Measurements from ENCODE around the gene POC1A.

POC1A gene

DNA sequence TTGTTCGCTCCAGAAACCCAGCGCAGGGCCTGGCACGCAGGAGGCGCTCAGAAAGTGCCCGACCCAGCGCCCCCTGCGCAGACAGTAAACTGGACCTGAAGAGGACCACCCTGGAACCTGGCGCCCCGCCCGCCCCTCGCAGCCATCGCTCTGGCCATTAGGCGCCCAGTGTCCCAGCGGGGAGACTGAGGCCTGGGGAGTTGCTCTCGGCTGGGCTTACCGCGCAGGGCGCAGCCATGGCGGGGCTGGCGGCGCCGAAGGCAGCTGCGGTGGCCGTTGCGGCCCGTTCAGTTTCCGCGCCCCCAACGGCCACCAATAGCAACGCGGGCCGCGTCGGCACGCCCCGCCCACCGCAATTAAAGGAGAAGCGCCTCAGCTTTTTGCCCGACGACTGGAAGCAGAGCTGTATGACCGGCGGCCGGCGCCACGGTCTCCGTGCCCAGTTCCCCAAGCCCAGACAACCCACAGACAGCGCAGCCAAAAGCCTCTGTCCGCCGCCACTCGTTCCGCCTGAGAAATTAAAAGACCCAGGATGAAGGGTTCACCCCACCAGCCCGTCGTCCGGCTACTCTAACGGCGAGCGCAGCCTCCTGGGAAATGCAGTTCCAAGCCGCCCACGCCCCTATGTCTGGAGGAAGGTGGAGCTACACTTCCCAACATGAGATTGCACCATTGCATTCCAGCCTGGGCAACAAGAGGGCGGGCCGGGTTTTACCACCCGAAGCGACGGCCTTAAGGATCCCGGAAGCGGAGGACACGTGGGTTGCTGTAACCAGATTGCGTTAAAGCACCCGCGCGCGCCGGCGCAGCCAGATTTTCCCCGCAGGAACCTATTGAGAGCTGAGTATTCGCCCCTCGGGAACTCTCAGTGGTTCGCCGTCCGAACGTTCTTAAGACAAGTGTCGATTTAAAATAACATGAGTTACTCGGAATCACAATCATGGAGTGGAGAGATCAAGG, at the start of gene POC1A:
Gene POC1A (minus strand): TSS at position 289 of the 960 bp plus-strand sequence. CDS start 51 bp downstream, at position 238.
- no peaks in the 10 kb centered on the region for H3K27me3 ChIP-seq (ENCODE audit: control insufficient read depth, insufficient read depth, low read length)
- H3K4me1 ChIP-seq (ENCODE audit: control insufficient read depth, insufficient read depth, low read length), result peaks cover 11% of the 10 kb centered on the region; the same call in 1 of the 2 replicates
- H3K9ac ChIP-seq (ENCODE audit: low read length), result peak within 1 kb of the TSS; percentile 74
- no peaks in the 10 kb centered on the region for H3K9me3 ChIP-seq (ENCODE audit: control insufficient read depth, insufficient read depth, low read depth, low read length)
- H3K27ac ChIP-seq (ENCODE audit: low read depth, low read length), result peak within 1 kb of the TSS; percentile 66
- H3K36me3 ChIP-seq (ENCODE audit: control insufficient read depth, insufficient read depth, low read length), result peaks cover 15% of the 10 kb centered on the region
- peak within 1 kb of the TSS; percentile 78 for H3K4me3 ChIP-seq (ENCODE audit: low read depth, low read length)

DNA sequence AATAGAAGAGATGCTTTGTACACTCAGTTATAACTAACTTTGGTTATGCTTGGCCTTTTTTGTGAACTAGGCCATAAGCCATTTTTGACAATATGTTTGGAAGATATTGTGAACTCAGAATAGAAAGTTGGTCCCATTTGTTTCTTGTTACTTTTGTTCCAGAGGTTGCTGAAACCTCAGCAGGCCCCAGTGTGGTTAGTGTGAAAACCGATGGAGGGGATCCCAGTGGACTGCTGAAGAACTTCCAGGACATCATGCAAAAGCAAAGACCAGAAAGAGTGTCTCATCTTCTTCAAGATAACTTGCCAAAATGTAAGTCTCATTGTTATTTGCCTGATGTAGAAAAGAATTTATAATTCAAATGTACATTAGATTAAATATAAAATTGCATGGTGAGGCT, 49.5 kb upstream of the POC1A start:
- Histone ChIP-seq H3K36me3 (ENCODE audit: control insufficient read depth, insufficient read depth, low read length) (peaks cover 80% of the 10 kb centered on the region), H3K27ac (ENCODE audit: low read depth, low read length) (no peak overlapping the region), H3K27me3 (ENCODE audit: control insufficient read depth, insufficient read depth, low read length) (no peaks in the 10 kb centered on the region), H3K4me3 (ENCODE audit: low read depth, low read length) (no peak overlapping the region), H3K9me3 (ENCODE audit: control insufficient read depth, insufficient read depth, low read depth, low read length) (no peaks in the 10 kb centered on the region), H3K4me1 (ENCODE audit: control insufficient read depth, insufficient read depth, low read length) (peaks cover 5% of the 10 kb centered on the region; the same call in 1 of the 2 replicates), H3K9ac (ENCODE audit: low read length) (no peak overlapping the region)

DNA sequence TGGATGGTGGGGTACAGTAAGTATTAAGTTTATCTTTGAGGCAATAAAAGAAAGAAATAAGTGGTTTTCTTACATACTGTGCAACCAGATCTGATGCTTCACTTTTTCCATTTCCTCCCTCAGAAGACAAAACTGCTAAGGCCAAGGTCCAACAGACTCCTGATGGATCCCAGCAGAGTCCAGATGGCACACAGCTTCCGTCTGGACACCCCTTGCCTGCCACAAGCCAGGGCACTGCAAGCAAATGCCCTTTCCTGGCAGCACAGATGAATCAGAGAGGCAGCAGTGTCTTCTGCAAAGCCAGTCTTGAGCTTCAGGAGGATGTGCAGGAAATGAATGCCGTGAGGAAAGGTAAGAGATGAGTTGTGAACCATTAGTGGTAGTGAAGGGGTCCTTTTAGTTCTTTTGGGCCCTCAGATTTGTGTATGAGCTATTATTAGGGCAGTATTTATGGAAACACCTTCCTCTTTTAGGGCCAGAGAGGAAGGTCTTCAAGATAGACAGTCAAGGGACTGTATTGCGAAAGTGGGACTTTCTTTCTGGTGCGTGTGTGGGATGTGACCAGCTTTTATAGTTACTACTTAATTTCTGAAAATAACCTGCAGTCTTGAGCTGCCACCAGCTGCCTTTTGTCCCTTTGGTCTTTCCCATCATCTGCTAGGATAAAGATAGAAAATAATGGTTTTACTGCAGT, 48.3 kb upstream of the POC1A start:
- no peak overlapping the region for H3K27ac ChIP-seq (ENCODE audit: low read depth, low read length)
- no peaks in the 10 kb centered on the region for H3K9me3 ChIP-seq (ENCODE audit: control insufficient read depth, insufficient read depth, low read depth, low read length)
- H3K36me3 ChIP-seq (ENCODE audit: control insufficient read depth, insufficient read depth, low read length), result peaks cover 69% of the 10 kb centered on the region
- no peaks in the 10 kb centered on the region for H3K27me3 ChIP-seq (ENCODE audit: control insufficient read depth, insufficient read depth, low read length)
- no peak overlapping the region for H3K9ac ChIP-seq (ENCODE audit: low read length)
- H3K4me1 ChIP-seq (ENCODE audit: control insufficient read depth, insufficient read depth, low read length), result peaks cover 10% of the 10 kb centered on the region
- no peak overlapping the region for H3K4me3 ChIP-seq (ENCODE audit: low read depth, low read length)

DNA sequence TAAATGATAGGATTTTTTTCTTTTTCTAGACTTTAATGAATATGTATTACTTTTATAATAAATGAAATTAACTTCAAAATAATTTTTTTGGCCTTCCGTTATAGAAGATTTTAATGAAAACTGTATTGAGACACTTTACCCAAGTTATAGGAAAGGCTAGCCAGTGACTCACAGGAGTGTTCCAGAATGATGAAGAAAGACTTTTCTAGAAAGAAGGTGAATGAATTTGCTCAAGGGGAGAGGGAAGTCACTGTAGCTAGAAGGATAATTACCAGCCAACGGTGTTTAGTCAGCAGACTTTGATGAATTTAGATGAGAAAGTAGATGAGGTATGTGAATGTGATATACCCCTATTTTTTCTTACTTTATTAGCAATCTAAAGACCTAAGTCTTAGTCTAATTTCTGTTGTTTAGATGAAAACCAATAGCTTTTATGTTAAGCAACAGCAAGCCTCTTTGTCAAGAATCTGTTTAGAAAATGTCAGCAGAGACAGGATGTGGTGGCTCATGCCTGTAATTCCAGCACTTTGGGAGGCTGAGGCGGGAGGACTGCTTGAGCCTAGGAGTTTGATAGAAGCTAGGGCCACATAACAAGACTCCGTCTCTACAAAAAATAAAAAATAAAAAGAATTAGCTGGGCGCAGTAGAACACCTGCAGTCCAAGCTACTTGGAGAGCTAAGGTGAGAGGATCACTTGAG, 46.9 kb upstream of the POC1A start:
- Histone ChIP-seq H3K27me3 (ENCODE audit: control insufficient read depth, insufficient read depth, low read length) (no peaks in the 10 kb centered on the region), H3K36me3 (ENCODE audit: control insufficient read depth, insufficient read depth, low read length) (peaks cover 57% of the 10 kb centered on the region), H3K9me3 (ENCODE audit: control insufficient read depth, insufficient read depth, low read depth, low read length) (no peaks in the 10 kb centered on the region), H3K9ac (ENCODE audit: low read length) (no peak overlapping the region), H3K4me1 (ENCODE audit: control insufficient read depth, insufficient read depth, low read length) (peaks cover 15% of the 10 kb centered on the region), H3K27ac (ENCODE audit: low read depth, low read length) (no peak overlapping the region), H3K4me3 (ENCODE audit: low read depth, low read length) (no peak overlapping the region)

DNA sequence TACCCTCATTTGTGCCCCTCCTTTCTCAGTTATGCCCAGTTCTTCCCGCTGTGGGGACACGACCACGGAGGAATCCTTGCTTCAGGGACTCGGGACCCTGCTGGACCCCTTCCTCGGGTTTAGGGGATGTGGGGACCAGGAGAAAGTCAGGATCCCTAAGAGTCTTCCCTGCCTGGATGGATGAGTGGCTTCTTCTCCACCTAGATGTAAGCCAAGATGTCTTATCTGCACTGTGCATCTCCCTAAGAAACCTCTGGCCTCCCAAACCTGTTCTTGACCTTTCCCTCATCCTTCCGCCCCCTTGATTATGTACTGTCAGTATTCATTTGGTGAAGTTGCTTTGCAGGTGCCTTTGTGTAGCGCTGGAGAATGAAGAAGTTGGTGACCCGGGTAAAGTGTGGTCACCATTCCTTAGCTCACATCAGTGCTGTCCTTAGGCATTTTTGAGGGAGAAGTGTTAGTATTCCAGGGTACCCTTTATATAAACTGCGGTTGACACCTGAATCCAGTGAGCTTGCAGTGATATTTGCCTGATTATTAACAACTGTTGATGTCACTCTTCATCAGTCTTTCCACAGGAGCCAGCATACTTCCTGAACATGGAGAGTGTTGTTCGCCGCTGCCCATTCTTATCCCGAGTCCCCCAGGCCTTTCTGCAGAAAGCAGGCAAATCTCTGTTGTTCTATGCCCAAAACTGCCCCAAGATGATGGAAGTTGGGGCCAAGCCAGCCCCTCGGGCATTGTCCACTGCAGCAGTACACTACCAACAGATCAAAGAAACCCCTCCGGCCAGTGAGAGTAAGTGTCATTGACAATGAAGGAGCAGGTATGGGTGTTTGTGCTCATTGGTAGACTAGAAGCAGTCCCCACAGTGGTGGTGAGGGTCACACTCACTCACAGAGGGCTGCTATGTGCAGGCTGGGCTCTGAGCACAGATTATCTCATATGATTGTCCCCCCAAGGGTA, 44.7 kb upstream of the POC1A start:
- H3K4me1 ChIP-seq (ENCODE audit: control insufficient read depth, insufficient read depth, low read length), result peaks cover 15% of the 10 kb centered on the region
- H3K9ac ChIP-seq (ENCODE audit: low read length), result peak overlapping the region; percentile 81
- H3K36me3 ChIP-seq (ENCODE audit: control insufficient read depth, insufficient read depth, low read length), result peaks cover 35% of the 10 kb centered on the region
- no peak overlapping the region for H3K27ac ChIP-seq (ENCODE audit: low read depth, low read length)
- H3K4me3 ChIP-seq (ENCODE audit: low read depth, low read length), result peak overlapping the region; percentile 95
- no peaks in the 10 kb centered on the region for H3K27me3 ChIP-seq (ENCODE audit: control insufficient read depth, insufficient read depth, low read length)
- H3K9me3 ChIP-seq (ENCODE audit: control insufficient read depth, insufficient read depth, low read depth, low read length), result no peaks in the 10 kb centered on the region

DNA sequence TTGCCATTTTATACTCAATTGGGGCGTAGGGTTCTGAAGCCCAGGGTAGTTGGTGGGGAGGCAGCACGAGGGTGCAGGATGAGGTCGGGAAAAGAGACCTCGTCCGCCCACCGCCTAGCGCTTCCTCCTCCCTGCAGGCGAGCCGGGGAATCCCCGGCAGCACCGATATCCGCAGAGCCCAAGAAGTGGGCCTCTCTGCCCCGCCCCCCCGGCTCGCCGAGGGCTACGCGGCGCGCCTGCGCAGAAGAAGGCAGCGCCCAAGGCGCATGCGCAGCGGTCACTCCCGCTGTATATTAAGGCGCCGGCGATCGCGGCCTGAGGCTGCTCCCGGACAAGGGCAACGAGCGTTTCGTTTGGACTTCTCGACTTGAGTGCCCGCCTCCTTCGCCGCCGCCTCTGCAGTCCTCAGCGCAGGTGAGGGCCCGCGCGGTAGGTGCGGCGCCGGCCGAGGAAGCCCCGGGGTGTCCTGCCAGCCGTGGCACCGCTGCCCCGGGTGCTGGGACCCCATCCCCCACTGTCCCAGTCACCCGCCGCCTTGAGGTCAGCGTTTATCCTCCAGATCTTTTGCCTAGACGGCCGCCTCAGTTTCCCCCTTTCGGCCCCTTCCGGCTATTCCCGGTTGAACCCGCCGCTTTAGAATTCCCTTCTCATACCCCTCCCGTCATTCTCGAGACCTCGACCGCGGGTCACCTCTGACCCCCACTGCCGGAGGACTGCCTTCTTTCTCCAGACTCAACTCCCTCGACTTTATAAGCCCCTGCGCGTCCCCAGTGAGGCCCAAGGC, 43.8 kb upstream of the POC1A start, which contains the start of gene ALAS1:
Gene ALAS1 (plus strand): TSS at position 319 of the 784 bp plus-strand sequence. CDS start 1,082 bp downstream, outside the sequence.
- Histone ChIP-seq H3K27ac (ENCODE audit: low read depth, low read length) (0 out of 2 replicates have a peak within 1 kb of the TSS, but pooled peaks have one; percentile 25), H3K9me3 (ENCODE audit: control insufficient read depth, insufficient read depth, low read depth, low read length) (no peaks in the 10 kb centered on the region), H3K4me3 (ENCODE audit: low read depth, low read length) (peak within 1 kb of the TSS; percentile 95), H3K27me3 (ENCODE audit: control insufficient read depth, insufficient read depth, low read length) (no peaks in the 10 kb centered on the region), H3K36me3 (ENCODE audit: control insufficient read depth, insufficient read depth, low read length) (peaks cover 26% of the 10 kb centered on the region), H3K9ac (ENCODE audit: low read length) (peak within 1 kb of the TSS; percentile 81), H3K4me1 (ENCODE audit: control insufficient read depth, insufficient read depth, low read length) (peaks cover 15% of the 10 kb centered on the region)

DNA sequence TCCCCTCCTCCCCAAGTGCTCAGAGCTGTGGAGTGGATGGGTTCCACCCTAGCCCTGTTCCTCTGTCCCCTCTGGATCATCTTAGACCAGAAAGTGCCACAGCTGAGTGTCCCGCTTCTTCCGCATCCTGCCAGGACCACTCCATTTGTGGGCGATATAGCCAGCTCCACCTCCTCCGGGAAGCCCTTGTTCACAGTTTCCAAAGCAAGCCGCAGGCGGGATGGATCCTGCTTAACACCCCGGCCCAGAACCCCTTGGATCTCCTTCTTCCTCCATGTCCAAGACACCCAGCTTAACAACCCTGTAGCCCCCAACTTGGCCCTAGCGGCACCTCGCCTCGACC, 43.2 kb upstream of the POC1A start:
- Histone ChIP-seq H3K36me3 (ENCODE audit: control insufficient read depth, insufficient read depth, low read length) (peaks cover 21% of the 10 kb centered on the region), H3K27ac (ENCODE audit: low read depth, low read length) (no peak overlapping the region), H3K9ac (ENCODE audit: low read length) (peak overlapping the region; percentile 36), H3K27me3 (ENCODE audit: control insufficient read depth, insufficient read depth, low read length) (no peaks in the 10 kb centered on the region), H3K9me3 (ENCODE audit: control insufficient read depth, insufficient read depth, low read depth, low read length) (no peaks in the 10 kb centered on the region), H3K4me3 (ENCODE audit: low read depth, low read length) (peak overlapping the region; percentile 95), H3K4me1 (ENCODE audit: control insufficient read depth, insufficient read depth, low read length) (peaks cover 15% of the 10 kb centered on the region)

DNA sequence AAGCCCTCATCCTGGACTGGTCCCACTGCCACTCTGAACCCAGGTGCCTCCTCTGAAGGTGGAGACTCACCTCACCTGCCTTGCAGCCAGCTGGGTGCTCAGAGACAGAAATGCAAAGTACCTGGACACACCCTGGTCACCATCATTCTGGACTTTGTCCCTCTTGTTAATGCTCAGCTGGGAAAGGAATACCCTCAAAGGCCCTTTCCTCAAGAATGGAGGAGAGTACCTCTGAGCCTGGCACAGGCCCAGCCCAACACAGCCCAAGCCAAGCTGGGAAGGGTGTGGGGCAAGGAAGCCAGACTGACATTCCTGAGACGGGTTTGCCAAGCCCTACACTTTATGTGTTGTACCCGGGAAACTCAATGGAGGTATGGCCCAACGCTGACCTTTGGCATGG, 42.8 kb upstream of the POC1A start:
- no peaks in the 10 kb centered on the region for H3K9me3 ChIP-seq (ENCODE audit: control insufficient read depth, insufficient read depth, low read depth, low read length)
- H3K4me3 ChIP-seq (ENCODE audit: low read depth, low read length), result no peak overlapping the region
- peaks cover 15% of the 10 kb centered on the region for H3K4me1 ChIP-seq (ENCODE audit: control insufficient read depth, insufficient read depth, low read length)
- no peaks in the 10 kb centered on the region for H3K27me3 ChIP-seq (ENCODE audit: control insufficient read depth, insufficient read depth, low read length)
- H3K9ac ChIP-seq (ENCODE audit: low read length), result no peak overlapping the region
- H3K36me3 ChIP-seq (ENCODE audit: control insufficient read depth, insufficient read depth, low read length), result peaks cover 17% of the 10 kb centered on the region
- H3K27ac ChIP-seq (ENCODE audit: low read depth, low read length), result no peak overlapping the region

DNA sequence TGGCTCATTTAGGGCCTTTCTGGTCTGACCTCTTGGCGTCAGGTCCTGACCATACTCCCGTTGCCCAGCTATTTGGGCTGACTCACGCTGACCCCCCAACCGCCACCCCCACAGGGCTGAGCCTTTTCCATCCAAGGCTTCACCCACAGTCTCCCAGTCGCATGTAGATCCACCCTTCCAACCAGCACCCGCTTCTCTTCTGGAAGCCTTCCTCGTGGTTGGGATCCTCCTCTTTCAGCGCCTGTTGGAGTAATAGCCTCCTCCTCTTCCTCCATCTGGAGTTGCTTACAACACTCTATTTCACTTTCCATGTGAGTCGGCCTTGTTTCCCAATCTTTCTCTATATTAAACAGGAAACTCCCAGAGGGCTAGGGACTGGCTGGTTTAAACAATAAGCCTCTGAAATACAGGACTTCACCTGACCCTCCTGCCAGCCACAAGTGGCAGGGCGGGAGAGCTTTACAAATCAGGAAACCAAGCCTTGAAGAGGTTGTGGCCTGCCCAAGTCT, 41.7 kb upstream of the POC1A start:
- Histone ChIP-seq H3K4me3 (ENCODE audit: low read depth, low read length) (no peak overlapping the region), H3K4me1 (ENCODE audit: control insufficient read depth, insufficient read depth, low read length) (peaks cover 15% of the 10 kb centered on the region), H3K27ac (ENCODE audit: low read depth, low read length) (no peak overlapping the region), H3K36me3 (ENCODE audit: control insufficient read depth, insufficient read depth, low read length) (peaks cover 7% of the 10 kb centered on the region), H3K9me3 (ENCODE audit: control insufficient read depth, insufficient read depth, low read depth, low read length) (no peaks in the 10 kb centered on the region), H3K9ac (ENCODE audit: low read length) (no peak overlapping the region), H3K27me3 (ENCODE audit: control insufficient read depth, insufficient read depth, low read length) (no peaks in the 10 kb centered on the region)

Measured in HUES6 (cell line).